Erythroblast (primary cell): ENCODE results near the gene VAMP2.

Experiments
- GATA1 ChIP-seq: IDR thresholded peaks from 2 replicates; pipeline ENCODE4 v1.6.1; 2011; ENCODE audit warnings: low read depth, mild to moderate bottlenecking, control low read depth, low read length, moderate library complexity
- POLR2A ChIP-seq: IDR thresholded peaks from 2 replicates; pipeline ENCODE4 v1.6.1; 2011; ENCODE audit warnings: mild to moderate bottlenecking, low read length

- TF ChIP-seq POLR2A (peak; percentile 33), GATA1 (no peak)
Measured at GRCh38 chr17:8154608-8155155, 8.1 kb downstream of the VAMP2 start.
